Esophagus muscularis mucosa (tissue), 4 donors: ENCODE data around the gene FKBP1B. TPM values are rescaled to one million over a fixed set of nuclear protein-coding genes. Genes with fewer than 3 reads are reported as not detected.

Experiments used
- DNase-seq: peaks from one replicate; pipeline ENCODE4 v3.0.0-alpha.2; 2017; ENCODE audit errors: extremely low spot score
- H3K27ac ChIP-seq, 4 donors: fragments of 200-600 bp; sonication (generic); replicated peaks in 1 of 4; 1 replicate in 3 of 4; 2 replicates in 1 of 4; pipeline ENCODE4 v1.5.1; 2016 to 2019; ENCODE audit warnings: mild to moderate bottlenecking in 1 of 4
- H3K27me3 ChIP-seq, 4 donors: fragments of 200-600 bp; sonication (generic); one replicate each; pipeline versions ENCODE4 v1.5.1 to v1.6.0; 2016 to 2019
- H3K36me3 ChIP-seq, 4 donors: fragments of 200-600 bp; sonication (generic); one replicate each; pipeline ENCODE4 v1.5.1; 2016 to 2019
- H3K4me1 ChIP-seq, 4 donors: fragments of 200-600 bp; sonication (generic); one replicate each; pipeline ENCODE4 v1.5.1; 2016 to 2019
- H3K4me3 ChIP-seq, 4 donors: fragments of 200-600 bp; sonication (generic); 1 replicate in 2 of 4; 2 replicates in 2 of 4; pipeline ENCODE4 v1.5.1; 2016 to 2019; ENCODE audit warnings: mild to moderate bottlenecking in 4 of 4, moderate library complexity in 1 of 4
- H3K9me3 ChIP-seq, 4 donors: fragments of 200-600 bp; sonication (generic); 1 replicate in 3 of 4; 2 replicates in 1 of 4; pipeline ENCODE4 v1.5.1; 2016 to 2019
- CTCF ChIP-seq, 3 experiments: fragments of 200-600 bp in 2 of 3; fragments of 450-650 bp in 1 of 3; sonication (generic) in 2 of 3; IDR thresholded peaks; one replicate each; pipeline ENCODE4 v1.5.1; 2017 to 2019; ENCODE audit warnings: antibody characterized with exemption in 3 of 3, mild to moderate bottlenecking in 2 of 3, moderate library complexity in 1 of 3
- EP300 ChIP-seq: sonication (generic); formaldehyde crosslinking; IDR thresholded peaks from one replicate; pipeline ENCODE4 v1.6.1; 2017; ENCODE audit warnings: antibody characterized with exemption
- POLR2A ChIP-seq: fragments of 450-650 bp; IDR thresholded peaks from one replicate; pipeline ENCODE4 v1.6.1; 2017; ENCODE audit warnings: antibody characterized with exemption, moderate library complexity, mild to moderate bottlenecking, low read depth
- POLR2AphosphoS5 ChIP-seq, 2 donors: sonication (generic); formaldehyde crosslinking; IDR thresholded peaks; one replicate each; pipeline ENCODE4 v1.6.1; 2017; ENCODE audit warnings: antibody characterized with exemption in 2 of 2
- WGBS: methylation state at CpG from one replicate; pipeline ENCODE4 v1.1.5; 2018; 5-methylcytosine and 5-hydroxymethylcytosine counted together
- intact Hi-C: fragments of 100-400 bp; cut with DNase I; formaldehyde crosslinking; loops from one replicate; pipeline ENCODE4 v1.15.1; 2023
- total RNA-seq, 4 donors: library from RNA; depleted of rRNA; stranded (reverse); fragments of >200 nt; gene quantifications; one replicate each; pipeline versions ENCODE4 v1.1.0 to v1.2.1, GENCODE V29; 2016

The FKBP1B gene
- total RNA-seq, 4 donors from 2014 or later, result 5.0 to 11.2 (median 6.2) TPM

DNA sequence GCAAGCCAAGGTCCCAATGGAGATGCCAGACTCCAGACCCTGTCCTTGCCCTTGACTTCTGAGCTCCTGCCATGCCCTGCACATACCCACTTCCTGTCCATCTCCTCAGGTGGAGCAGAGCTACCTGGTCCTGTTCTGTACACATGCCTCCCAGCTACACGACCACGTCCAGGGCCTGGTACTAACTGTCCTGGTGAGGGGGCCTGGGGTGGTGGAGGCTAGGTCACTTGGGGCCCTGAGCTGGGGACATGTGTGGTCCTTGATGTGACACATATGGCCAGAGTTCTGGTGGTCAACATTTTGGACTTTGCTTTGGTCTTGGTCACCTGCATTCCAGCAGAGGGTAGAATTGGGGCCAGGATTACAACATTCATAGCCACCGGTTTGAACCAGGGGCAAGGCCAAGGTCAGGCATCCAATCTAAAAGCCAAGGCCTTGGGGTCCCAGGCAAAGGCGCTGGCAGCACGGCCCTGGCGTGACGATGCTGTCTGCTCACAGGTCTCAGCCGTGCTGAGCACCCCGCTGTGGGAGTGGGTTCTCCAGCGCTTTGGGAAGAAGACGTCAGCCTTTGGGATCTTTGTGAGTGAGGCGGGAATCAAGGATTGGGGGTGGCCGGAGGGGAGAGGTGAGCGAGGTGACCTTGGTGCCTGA lies 27.1 kb upstream of the FKBP1B start:
- intact Hi-C loops, result no loop called here
- Histone ChIP-seq H3K36me3 (peaks cover 14 to 52% (median 34%) of the 10 kb centered on the region in 4 donors), H3K4me1 (no peaks in the 10 kb centered on the region), H3K27me3 (no peaks in the 10 kb centered on the region), H3K27ac (no peak overlapping the region), H3K9me3 (no peaks in the 10 kb centered on the region), H3K4me3 (no peak overlapping the region)
- TF ChIP-seq POLR2AphosphoS5 (IDR thresholded peaks at IDR 0.05), result no peak
- TF ChIP-seq CTCF (IDR thresholded peaks at IDR 0.05), result no peak
- no peak for TF ChIP-seq POLR2A
- TF ChIP-seq EP300, result no peak
- WGBS, result 93% methylated on average over 12 of the region's 14 CpGs
- no peak for DNase-seq

GRCh38 chr2:24022975-24023575 lies 26.5 kb upstream of the FKBP1B start:
- Histone ChIP-seq H3K36me3 (peaks cover 14 to 58% (median 37%) of the 10 kb centered on the region in 4 donors), H3K9me3 (no peaks in the 10 kb centered on the region), H3K27me3 (no peaks in the 10 kb centered on the region), H3K27ac (no peak overlapping the region), H3K4me1 (no peaks in the 10 kb centered on the region), H3K4me3 (no peak overlapping the region)
- intact Hi-C loops, result no loop called here
- no peak for TF ChIP-seq POLR2A
- 84% methylated on average over 11 of the region's 16 CpGs for WGBS
- no peak for DNase-seq

DNA sequence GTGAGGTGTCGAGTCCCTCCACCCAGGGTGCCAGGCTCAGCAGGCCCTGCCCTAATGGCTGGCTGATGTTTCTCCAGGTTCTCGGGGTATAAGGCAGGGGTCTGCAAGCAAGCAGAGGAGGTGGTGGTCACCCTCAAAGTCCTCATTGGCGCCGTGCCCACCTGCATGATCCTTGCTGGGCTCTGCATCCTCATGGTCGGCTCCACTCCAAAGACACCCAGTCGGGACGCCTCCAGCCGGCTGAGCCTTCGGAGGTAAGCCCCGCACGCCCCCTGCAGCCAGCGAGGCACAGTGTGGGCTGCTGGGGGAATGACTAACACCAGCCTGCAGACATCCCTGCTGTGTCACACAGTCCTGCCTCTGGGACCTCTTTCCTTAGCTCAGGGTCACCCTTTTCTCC lies 25.5 kb upstream of the FKBP1B start:
- intact Hi-C loops, result no loop called here
- 71% methylated on average over 1 of the region's 12 CpGs for WGBS
- TF ChIP-seq CTCF (IDR thresholded peaks at IDR 0.05) (peak in 2 of 3 experiments; percentile 8 to 30), POLR2A (no peak), EP300 (no peak), POLR2AphosphoS5 (IDR thresholded peaks at IDR 0.05) (no peak)
- Histone ChIP-seq H3K9me3 (no peaks in the 10 kb centered on the region), H3K36me3 (peaks cover 14 to 68% (median 44%) of the 10 kb centered on the region in 4 donors), H3K27me3 (no peaks in the 10 kb centered on the region), H3K27ac (no peak overlapping the region), H3K4me3 (no peak overlapping the region), H3K4me1 (no peaks in the 10 kb centered on the region)
- no peak for DNase-seq

DNA sequence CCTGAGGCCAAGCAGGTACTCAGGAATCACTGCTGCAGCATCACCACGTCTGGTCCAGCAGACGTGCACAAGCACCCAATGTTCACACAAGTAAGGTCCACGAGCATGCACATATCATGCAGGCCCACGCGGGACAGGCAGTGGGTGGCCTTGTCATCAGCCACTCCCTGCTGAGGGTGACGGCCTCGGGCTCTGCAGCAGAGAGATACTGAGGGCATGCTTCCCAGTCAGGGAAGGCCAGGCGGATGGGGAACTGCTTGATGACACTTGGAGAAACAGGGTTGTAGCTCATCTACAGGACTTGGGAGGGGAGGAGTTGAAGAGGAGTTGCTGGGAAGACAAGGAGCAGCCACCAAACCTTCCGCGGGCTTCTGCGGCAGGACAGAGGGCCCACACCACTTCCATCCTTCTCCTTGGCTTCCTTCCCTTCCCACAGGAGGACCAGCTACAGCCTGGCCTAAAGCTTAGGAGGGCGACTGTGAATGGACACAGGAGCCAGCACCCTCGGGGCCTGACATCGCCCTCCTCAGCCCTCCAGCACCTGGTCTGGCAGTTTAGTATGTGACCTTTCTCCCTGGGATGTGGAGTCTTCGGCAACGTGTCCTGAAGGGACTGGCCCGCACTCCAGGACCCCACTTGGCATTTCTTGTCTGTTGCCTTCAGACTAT lies 24.4 kb upstream of the FKBP1B start:
- TF ChIP-seq POLR2A, result no peak
- no peak for TF ChIP-seq POLR2AphosphoS5 (IDR thresholded peaks at IDR 0.05)
- no peak for TF ChIP-seq EP300
- TF ChIP-seq CTCF (IDR thresholded peaks at IDR 0.05), result no peak
- H3K4me1 ChIP-seq, result no peaks in the 10 kb centered on the region
- no peaks in the 10 kb centered on the region for H3K9me3 ChIP-seq
- H3K27ac ChIP-seq, result no peak overlapping the region
- no peaks in the 10 kb centered on the region for H3K27me3 ChIP-seq
- no peak for DNase-seq
- WGBS, result 90% methylated on average over 16 of the region's 17 CpGs
- H3K36me3 ChIP-seq, result peaks cover 18 to 79% (median 55%) of the 10 kb centered on the region in 4 donors
- H3K4me3 ChIP-seq, result no peak overlapping the region
- intact Hi-C loops, result no loop called here

DNA sequence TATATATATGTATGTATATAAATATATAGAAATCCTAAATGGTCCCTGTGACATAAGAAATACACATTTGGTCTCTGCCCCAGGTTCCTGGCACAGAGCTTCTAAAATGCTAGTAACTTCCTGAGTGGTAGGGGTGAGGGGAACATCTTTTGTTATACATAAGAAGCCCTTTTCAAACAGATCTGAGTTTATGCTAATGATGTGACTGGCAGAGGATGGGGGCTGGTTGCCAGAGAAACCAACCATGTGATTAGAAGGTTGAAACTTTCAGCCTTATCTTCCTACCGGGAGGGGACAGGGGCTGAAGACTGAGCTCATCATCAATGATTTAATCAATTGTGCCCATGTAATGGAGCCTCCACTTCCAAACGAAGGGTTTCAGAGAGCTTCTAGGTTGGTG lies 23.3 kb upstream of the FKBP1B start:
- H3K27ac ChIP-seq, result no peak overlapping the region
- WGBS, result 59% methylated on average over 2 of the region's 2 CpGs
- H3K4me1 ChIP-seq, result no peaks in the 10 kb centered on the region
- intact Hi-C loops, result no loop called here
- peaks cover 29 to 90% (median 66%) of the 10 kb centered on the region in 4 donors for H3K36me3 ChIP-seq
- no peak for TF ChIP-seq EP300
- TF ChIP-seq POLR2AphosphoS5 (IDR thresholded peaks at IDR 0.05), result no peak
- TF ChIP-seq CTCF (IDR thresholded peaks at IDR 0.05), result no peak
- no peak for TF ChIP-seq POLR2A
- DNase-seq, result no peak
- H3K27me3 ChIP-seq, result no peaks in the 10 kb centered on the region
- no peaks in the 10 kb centered on the region for H3K9me3 ChIP-seq
- no peak overlapping the region for H3K4me3 ChIP-seq
